ENCODE results near the gene C5orf24.

- TF ChIP-seq CTCF (IDR thresholded peaks at IDR 0.05) (no peak), EZH2 (IDR thresholded peaks at IDR 0.05) (no peak)
These were observed 32.6 kb downstream of the C5orf24 start for GRCh38 chr5:134878403-134878802.

All from neural progenitor cell (in vitro differentiated cells).